ENCODE results near the gene FMO3.

The FMO3 gene

GRCh38 chr1:171160639-171161354 lies 70.1 kb downstream of the FMO3 start:
- no peak for DNase-seq (ENCODE audit: low read depth, low spot score)
- no peak for TF ChIP-seq CTCF (IDR thresholded peaks at IDR 0.05; ENCODE audit: insufficient read depth, low read length, missing control alignments)
- ChIA-PET POLR2A (no interaction called here), CTCF (no interaction called here)
- no peak overlapping the region for H3K4me3 ChIP-seq (ENCODE audit: low read depth, low read length)

- no peak for TF ChIP-seq CTCF (IDR thresholded peaks at IDR 0.05; ENCODE audit: insufficient read depth, low read length, missing control alignments)
- CTCF ChIA-PET: no interaction called here
- no peak overlapping the region for H3K4me3 ChIP-seq (ENCODE audit: low read depth, low read length)
- POLR2A ChIA-PET: no interaction called here
- no peak for DNase-seq (ENCODE audit: low read depth, low spot score)
Observed at GRCh38 chr1:171161431-171161830, 70.7 kb downstream of the FMO3 start.

- no peak for TF ChIP-seq CTCF (IDR thresholded peaks at IDR 0.05; ENCODE audit: insufficient read depth, low read length, missing control alignments)
- H3K4me3 ChIP-seq (ENCODE audit: low read depth, low read length): no peak overlapping the region
- ChIA-PET POLR2A (no interaction called here), CTCF (no interaction called here)
- DNase-seq (ENCODE audit: low read depth, low spot score): no peak
Observed at GRCh38 chr1:171166361-171166760, 75.7 kb downstream of the FMO3 start.
